ENCODE data around the gene DCHS2.

- TF ChIP-seq CTCF (conservative IDR thresholded peaks at IDR 0.05) (peak; percentile 72), EZH2 (IDR thresholded peaks at IDR 0.05; ENCODE audit: low read depth) (no peak)
These were observed 12.0 kb upstream of the DCHS2 start for GRCh38 chr4:154503598-154503997.
